ENCODE data around the gene SFMBT2. TPM values are rescaled to one million over a fixed set of nuclear protein-coding genes. Genes with fewer than 3 reads are reported as not detected.

Gene SFMBT2
- total and polyA plus RNA-seq, 7 donors: 0.53 to 8.2 (median 3.0) TPM

DNA sequence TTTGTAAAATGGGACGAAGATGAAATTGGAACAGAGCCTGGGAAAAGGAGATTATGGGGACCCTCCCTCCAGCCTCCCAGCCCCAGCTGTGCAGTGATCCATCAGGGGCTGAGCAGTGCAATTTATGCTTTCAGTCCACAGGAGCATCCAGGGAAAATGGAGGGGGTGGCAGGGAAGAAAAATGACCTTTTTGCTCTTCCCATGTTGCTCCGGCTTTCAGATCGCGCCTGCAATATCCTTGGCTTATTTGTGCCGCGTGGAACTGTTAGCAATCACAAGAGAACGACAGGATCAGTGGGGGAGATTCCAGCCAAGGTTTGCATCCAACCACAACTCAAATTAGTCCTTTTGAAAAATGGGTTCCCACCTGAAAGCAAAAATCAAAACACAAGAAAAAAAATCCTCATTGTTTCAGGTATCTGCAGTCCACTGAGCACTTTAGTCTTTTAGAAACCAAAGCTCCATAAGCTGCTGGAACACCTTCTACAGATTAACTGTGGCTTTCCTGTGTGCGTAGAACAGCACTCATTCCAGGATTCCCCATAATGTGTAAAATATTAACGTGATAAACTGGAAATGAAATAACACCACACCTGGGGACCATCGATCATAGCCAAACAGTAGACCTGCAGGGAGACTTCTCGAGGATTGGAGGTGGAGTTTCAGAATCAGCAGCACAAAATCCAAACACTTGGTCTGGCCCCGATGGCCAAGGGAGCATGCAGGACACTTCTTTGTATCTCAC lies 30.7 kb upstream of the SFMBT2 start:
- DNase-seq: no peak
- H3K4me1 ChIP-seq: no peaks in the 10 kb centered on the region
- ATAC-seq: no peak
- H3K4me3 ChIP-seq: no peak overlapping the region
- 67 to 73% (median 70%) methylated on average over 12 of the region's 12 CpGs for WGBS, 3 donors
- H3K27me3 ChIP-seq (ENCODE audit: insufficient read depth in 3 of 3, low read length in 2 of 3): peaks cover 0 to 2% (median 0%) of the 10 kb centered on the region in 3 donors
- TF ChIP-seq, protein P1, sequence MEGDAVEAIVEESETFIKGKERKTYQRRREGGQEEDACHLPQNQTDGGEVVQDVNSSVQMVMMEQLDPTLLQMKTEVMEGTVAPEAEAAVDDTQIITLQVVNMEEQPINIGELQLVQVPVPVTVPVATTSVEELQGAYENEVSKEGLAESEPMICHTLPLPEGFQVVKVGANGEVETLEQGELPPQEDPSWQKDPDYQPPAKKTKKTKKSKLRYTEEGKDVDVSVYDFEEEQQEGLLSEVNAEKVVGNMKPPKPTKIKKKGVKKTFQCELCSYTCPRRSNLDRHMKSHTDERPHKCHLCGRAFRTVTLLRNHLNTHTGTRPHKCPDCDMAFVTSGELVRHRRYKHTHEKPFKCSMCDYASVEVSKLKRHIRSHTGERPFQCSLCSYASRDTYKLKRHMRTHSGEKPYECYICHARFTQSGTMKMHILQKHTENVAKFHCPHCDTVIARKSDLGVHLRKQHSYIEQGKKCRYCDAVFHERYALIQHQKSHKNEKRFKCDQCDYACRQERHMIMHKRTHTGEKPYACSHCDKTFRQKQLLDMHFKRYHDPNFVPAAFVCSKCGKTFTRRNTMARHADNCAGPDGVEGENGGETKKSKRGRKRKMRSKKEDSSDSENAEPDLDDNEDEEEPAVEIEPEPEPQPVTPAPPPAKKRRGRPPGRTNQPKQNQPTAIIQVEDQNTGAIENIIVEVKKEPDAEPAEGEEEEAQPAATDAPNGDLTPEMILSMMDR (IDR thresholded peaks at IDR 0.05): no peak
- no peaks in the 10 kb centered on the region for H3K36me3 ChIP-seq (ENCODE audit: insufficient read depth in 1 of 2, low read depth in 1 of 2)
- intact Hi-C loops (cut with DNase I): no loop called here
- H3K9me3 ChIP-seq: no peaks in the 10 kb centered on the region
- H3K27ac ChIP-seq: no peak overlapping the region

DNA sequence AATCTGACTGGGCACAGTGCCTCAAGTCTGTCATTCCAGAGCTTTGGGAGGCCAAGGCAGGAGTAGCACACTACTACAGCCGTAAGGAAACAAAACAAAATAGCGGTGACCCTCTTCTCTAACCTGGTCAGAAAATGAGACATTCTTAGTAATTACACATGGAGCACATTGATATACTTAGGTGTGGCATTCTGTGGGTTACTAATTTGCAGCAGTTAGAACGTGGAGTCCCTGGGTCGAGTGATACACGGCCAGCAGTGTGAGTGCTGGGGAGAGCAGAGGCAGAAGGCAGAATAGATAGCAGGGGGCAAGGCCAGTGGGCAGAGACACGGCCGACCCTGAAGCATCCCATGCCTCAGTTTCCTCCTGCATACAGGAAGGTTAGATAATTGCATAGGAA lies 28.9 kb upstream of the SFMBT2 start:
- Histone ChIP-seq H3K4me1 (no peaks in the 10 kb centered on the region), H3K9me3 (no peaks in the 10 kb centered on the region), H3K27ac (no peak overlapping the region), H3K4me3 (no peak overlapping the region), H3K36me3 (ENCODE audit: insufficient read depth in 1 of 2, low read depth in 1 of 2) (no peaks in the 10 kb centered on the region), H3K27me3 (ENCODE audit: insufficient read depth in 3 of 3, low read length in 2 of 3) (peaks cover 0 to 2% (median 0%) of the 10 kb centered on the region in 3 donors)
- WGBS, 3 donors: 72 to 80% (median 77%) methylated on average over 7 of the region's 7 CpGs
- intact Hi-C loops (cut with DNase I): no loop called here
- TF ChIP-seq, protein P1 (IDR thresholded peaks at IDR 0.05): no peak
- no peak for ATAC-seq
- no peak for DNase-seq

DNA sequence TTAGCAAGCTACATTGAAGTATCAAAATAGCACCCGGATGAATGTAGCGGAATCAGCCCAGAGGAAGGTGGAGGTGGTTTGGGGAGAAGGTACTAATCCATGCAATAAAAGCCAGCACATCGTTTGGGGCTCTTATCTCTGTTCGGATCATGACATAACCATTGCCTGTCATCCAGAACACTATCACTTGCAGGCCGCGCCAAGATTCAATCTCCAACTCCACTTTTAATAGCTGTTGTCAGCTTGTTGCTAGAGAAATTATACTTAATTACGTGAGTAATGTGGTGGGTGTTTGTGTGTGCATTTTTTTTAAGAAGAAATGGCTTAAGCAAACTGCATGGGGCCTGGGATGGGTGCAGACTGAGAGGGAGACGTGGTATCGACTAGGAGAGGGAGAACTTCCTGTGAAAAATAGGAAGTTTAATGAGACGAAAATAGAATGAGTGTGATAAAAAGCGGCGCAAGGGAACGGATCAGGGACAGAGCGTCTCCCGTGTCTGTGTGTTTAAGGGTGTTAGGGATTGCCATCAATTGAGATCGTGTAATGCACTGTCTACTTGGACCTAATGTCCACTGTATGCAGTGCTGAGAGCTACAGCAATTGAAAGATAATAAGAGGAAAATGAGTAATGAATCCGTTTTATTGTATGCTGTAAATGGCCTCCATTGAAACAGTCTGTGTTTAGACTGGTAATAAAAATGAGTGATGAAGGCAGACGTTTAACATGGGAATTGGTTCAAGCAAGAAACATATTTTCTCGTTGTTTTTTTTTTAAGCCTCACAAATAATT lies 27.6 kb upstream of the SFMBT2 start:
- Histone ChIP-seq H3K27ac (no peak overlapping the region), H3K36me3 (ENCODE audit: insufficient read depth in 1 of 2, low read depth in 1 of 2) (no peaks in the 10 kb centered on the region), H3K4me1 (no peaks in the 10 kb centered on the region), H3K9me3 (no peaks in the 10 kb centered on the region), H3K4me3 (no peak overlapping the region), H3K27me3 (ENCODE audit: insufficient read depth in 3 of 3, low read length in 2 of 3) (peaks cover 0 to 2% (median 0%) of the 10 kb centered on the region in 3 donors)
- no peak for ATAC-seq
- TF ChIP-seq, protein P1 (IDR thresholded peaks at IDR 0.05): no peak
- intact Hi-C loops (cut with DNase I): no loop called here
- 54 to 61% (median 60%) methylated on average over 19 of the region's 19 CpGs for WGBS, 3 donors
- DNase-seq: no peak

DNA sequence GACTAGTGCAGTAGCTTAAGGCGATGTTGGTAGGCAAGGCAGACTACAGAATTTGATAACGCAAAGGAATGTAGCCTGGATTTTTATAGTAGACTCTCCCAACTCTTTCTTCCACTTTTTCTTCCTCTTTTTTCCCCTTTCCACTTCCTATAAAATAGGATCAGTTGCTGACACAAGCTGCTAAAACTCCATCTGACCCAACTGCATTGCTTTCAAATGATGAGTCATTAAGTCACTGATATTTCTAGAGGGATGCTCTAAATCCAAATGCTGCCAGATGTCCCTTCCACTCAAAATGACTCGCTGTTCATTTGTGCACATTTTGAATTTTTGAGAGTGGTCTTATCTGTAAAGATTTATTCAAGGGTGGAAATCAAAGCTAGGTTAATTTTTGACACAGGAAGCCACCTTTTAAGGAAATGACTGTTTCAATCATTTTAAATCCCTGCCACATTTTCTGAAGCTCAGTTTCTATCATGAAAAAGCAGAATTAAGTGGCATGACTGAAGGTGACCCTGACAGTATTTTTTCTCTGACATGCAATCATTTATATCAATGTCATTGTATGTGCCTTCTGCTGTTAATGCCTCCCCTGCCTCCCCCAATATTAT lies 25.8 kb upstream of the SFMBT2 start:
- DNase-seq: no peak
- H3K27ac ChIP-seq: no peak overlapping the region
- H3K4me3 ChIP-seq: no peak overlapping the region
- TF ChIP-seq, protein P1 (IDR thresholded peaks at IDR 0.05): no peak
- intact Hi-C loops (cut with DNase I): no loop called here
- 83 to 87% (median 87%) methylated on average over 3 of the region's 3 CpGs for WGBS, 3 donors
- no peaks in the 10 kb centered on the region for H3K9me3 ChIP-seq
- H3K27me3 ChIP-seq (ENCODE audit: insufficient read depth in 3 of 3, low read length in 2 of 3): peaks cover 0 to 2% (median 0%) of the 10 kb centered on the region in 3 donors
- ATAC-seq: no peak
- H3K4me1 ChIP-seq: no peaks in the 10 kb centered on the region
- H3K36me3 ChIP-seq (ENCODE audit: insufficient read depth in 1 of 2, low read depth in 1 of 2): no peaks in the 10 kb centered on the region
